Stimulated activated CD4-positive, alpha-beta T cell treated with anti-CD3 and anti-CD28 coated beads, Interleukin-4, amount 100 ng/mL, for 24 hours (primary cell): ENCODE data around the gene RPA3.

Experiments
- DNase-seq: peaks from one replicate; pipeline ENCODE4 v3.0.0-alpha.2; 2020

Gene RPA3

DNA sequence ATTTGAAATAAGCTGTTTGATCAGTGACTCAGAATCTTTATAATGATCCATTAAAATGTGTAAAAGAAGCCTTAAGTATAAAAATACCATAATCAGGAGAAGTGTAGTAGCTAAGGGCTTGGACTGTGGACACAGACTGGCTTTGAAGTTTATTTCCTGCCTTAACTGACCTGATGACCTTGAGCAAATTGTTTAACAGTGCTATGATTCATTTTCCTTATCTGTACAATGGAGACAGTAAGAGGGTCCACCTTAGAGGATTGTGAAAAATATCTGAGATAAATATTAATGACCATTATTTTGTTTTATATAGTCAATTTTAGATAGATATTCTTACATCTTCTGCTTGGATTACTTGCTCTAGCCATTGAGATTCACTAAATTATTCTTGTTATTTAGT, 13.3 kb upstream of the RPA3 start:
- no peak for DNase-seq

DNA sequence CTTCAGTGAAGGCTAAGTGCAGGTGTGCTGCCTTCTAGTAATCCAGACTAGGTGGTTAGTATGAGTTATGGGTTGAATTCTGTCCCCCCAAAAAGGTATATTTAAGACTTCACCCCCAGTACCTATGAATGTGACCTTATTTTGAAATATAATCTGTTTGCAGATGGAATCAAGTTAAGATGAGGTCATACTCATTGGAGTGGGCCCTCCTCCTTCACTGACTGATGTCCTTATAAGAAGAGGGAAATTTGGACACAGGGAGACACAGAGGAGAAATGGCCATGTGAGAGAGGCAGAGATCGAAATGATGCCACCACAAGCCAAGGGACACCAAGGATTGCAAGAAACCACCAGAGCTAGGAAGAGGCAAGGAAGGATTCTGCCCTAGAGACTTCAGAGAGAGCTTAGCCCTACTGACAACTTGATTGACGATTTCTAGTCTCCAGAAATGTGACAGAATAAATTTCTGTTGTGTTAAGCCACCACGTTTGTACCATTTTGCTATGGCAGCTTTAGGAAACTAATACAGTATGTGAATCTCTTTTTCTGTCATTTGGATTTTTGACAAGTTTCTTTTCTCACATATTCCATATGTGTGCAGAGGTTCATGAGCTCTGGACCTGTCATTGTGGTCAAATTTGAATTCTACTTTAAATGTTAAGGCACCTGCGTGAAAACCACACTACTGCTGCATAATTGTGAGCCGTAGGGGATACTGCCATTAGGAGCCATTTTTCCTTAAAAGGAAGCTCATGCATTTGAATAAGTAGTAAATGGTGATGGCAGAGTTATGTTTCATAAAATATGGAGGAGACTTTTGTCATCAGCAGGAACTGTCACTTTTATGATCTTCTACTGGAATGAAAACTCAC, 2.6 kb upstream of the RPA3 start:
- no peak for DNase-seq

DNA sequence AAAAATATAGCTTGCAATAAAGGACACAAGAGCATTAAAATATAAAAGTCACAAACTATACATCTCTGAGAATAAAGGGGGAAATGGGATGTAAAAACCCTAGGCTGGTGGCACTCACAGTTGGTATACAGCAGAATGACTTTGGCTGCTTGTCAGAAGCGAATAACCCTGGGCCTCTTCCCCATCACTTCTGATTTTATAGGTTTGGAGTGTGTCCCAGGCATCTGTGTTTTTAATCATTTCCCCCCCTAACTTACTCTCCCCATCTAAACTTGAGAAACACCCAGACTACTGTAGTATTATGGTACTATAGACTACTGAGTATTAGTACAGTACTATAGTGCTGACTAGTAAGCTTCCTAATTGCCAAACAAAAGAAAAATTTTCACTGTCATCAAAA, 1.8 kb upstream of the RPA3 start:
- no peak for DNase-seq

DNA sequence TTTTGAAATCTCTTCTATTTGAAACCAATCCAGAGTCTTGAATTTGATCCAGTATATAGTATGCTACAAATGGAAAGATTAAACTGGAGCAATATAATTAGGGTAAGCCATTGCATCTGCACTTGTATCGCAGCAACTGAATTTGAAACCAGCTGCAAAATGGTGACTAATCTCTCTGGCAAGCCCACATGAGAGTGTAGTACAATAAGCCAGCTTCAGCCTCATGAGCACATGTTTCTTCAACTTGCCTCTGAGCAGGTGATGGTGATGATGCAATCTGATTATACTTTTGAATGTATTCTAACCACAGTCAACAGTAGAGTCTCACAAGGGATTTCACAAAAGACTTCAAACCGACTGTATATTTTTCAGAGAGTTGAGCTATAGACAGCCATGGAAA, 829 bp upstream of the RPA3 start:
- peak; percentile 66 for DNase-seq

DNA sequence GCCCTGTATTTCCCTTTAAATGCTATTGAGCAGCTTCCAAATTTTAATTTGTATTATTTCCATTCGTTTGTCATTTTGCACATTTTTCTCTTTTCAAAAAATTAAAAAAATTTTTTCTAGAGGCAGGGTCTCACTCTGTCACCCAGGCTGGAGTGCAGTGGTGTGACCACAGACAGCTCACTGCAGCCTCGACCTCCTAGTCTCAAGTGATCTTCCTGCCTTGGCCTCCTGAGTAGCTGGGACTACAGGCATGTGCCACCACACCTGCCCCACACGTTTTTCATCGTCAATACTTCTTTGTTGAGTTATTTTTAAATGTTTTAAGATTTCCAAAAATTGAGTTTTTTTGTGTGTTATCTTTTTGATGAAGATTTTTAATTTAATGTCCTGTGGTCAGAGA, 4.7 kb downstream of the RPA3 start:
- no peak for DNase-seq

DNA sequence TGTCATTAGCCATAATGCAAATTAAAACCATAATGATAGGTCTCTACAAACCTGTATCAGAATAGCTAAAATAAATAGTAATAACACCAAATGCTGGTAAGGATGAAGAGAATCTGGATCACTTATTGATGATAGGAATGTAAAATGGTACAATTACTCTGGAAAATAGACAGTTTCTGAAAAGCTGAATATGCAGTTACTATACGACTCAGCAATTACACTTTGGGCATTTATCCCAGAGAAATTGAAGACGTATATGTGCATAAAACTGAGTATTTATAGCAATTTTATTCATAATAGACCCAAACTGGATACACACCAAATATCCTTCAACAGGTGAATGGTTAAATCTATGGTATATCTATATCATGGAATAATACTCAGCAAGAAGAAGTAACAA, 7.9 kb downstream of the RPA3 start:
- no peak for DNase-seq

DNA sequence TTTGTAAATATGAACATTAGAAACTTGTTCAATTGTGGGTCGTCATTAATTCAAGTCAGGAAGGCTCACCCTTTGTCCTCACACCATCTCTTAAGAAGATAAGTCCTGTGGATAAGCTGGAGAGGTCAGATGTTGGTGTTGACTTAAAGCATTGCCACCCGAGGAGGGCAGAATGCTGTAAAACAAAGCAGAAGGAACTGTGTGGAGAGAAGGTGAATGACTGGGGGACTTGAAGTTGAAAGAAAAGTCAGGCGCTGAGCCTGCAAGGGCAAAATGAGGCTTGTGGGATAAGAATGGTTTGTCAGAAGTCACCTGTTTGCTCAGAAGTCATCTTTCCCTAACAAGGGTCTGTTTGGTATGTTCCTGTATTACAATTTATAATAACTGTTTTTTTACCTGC, 9.1 kb downstream of the RPA3 start:
- DNase-seq = no peak

DNA sequence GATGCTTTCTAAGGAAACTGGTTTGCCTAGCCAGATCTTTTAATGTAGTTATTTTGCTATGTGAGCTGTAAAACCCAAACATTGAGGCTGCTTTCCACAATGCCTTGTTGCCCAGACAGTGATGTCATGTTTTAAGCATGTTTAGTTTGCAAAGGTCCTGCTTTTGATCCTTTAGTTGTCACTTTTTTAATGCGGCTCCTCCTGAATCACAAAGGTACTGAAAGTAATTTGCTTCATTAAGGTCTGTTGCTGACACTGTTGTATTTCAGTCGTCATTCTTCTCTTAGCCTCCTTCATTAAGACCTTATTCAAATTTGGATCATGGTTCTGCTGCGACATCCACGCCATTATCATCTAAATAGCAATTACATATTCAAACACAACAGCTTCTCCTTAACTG, 10.6 kb downstream of the RPA3 start:
- no peak for DNase-seq

DNA sequence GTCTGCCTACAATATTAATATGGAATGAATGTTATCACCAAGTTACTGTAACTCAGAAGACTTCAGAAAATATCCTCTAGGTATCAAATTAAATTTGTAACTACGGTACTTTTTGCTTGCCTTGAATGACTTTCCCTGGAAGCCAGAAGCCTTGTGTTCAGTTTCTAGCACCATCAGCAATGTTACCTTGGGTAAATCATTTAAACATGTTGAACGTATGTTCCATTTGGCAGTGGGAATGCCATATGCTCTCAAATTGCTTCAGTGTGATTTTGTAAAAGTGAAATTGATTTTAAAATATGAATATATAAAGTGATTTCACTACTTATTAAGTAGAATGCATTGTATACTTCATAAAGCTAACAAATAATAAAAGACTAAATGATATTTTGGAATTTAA, 11.2 kb downstream of the RPA3 start:
- DNase-seq = no peak

DNA sequence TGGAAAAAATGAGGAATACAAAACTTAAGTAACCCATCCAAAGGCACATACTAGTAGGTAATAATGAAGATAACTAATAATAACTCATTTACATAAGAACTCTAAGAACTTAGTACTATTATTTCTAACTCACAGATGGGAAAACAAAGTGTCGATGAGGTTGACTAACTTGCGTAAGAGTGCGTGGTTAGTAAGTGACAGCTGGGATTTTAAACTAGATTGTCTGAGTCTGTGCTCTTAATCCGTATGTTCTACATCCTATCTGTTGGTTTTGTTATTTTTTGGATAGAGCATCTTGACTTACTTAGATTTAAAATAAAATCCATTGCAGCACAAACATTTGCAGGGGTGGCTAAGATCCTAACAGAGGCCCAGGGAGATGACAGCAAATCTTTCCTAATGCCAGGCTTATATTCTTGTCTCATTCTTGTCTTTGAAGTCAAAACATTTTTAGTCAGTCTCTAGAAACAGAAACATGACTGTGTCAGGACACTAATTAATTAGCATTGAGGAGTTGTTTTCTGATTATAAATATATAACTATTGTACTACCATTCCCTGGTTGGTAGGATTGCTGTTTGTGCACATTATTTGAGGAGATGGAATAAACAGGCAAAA, 11.7 kb downstream of the RPA3 start:
- no peak for DNase-seq

DNA sequence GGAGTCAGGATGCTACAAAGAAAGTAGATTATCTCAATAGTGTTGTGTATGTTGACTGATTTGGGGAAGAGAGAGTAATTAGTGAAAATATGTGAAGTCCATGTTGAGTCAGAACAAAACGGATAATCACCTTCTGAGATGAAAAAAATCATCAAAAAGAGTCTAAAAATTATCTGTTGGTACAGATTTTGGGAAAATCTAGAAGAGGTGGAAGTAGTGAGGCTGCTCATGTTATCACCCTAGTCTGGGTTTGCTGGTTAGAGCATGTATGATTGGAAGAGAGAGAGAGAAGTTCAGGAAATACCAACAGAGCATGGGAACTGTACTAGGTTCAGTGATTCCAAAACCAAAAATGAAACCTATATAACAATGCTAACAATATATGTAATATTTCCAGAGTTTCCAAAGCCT, 12.3 kb downstream of the RPA3 start:
- no peak for DNase-seq

DNA sequence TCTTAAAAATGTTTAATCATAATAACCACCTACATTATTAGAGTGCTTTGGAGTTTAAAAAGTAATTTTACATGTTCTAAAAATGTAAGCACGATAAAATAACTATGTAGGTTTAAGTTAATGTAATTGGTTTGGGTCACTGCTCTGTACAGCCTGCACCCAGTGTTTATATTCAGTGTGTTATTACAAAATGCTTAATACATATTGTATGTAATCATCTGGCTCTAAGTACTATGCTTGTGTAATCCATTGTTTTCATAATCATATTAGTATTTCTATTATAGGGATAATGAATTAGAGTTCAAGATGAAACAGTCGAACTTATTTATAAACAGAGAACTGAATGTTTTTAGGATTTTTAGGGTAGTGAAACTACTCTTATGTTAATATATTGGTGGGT, 13.1 kb downstream of the RPA3 start:
- no peak for DNase-seq

DNA sequence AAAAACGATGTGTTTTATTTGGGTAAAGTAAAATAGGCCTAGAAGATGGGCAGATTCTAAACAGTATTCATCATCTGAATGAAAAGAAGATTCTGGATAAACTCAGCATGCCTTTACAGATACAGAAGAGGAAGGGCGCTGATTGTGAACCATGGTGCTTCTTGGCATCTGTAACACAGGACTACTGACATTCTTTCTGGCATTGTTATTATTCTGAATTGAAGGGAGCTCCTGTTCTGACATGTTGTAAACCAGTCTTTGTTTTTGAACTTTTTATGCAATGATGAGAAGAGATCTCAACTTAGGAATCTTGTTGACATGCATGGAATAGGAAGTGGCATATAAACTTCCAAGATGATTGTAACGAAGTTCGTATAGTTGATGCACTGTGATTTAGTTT, 13.5 kb downstream of the RPA3 start:
- no peak for DNase-seq

DNA sequence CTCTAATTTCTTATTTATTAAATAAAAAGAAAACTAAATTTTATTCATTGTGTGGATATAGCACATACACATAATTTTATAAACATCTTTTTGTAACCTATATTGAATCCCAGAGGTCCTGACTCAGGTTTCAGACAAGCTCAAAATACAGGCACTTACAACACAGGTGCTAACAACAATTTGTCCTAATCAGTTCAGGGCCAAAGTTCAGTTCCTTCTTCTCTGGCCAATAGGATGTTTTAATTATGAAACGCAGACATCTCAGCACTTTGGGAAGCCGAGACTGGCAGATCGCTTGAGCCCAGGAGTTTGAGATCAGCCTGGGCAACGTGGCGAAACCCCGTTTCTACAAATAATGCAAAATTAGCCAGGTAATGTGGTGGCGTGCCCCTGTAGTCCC, 15.0 kb downstream of the RPA3 start:
- no peak for DNase-seq

DNA sequence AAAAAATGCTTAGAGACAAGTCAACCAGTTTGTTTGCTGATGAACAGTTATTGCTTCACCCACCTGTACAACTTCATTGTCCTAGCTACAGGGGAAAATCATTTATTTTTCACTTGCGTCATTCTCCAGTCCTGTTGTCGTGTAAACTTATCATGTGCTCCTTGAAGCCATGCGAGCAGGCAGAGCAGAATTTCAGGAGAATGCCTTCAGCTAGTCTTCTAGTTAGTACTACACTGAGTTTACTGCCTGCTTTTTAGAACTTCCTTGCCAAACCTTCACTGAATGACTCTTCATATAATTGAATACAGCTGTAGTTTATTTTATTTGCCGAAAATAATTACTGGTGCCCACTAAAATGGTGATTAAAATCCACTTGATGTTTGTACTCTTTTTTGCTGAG, 15.6 kb downstream of the RPA3 start:
- no peak for DNase-seq

DNA sequence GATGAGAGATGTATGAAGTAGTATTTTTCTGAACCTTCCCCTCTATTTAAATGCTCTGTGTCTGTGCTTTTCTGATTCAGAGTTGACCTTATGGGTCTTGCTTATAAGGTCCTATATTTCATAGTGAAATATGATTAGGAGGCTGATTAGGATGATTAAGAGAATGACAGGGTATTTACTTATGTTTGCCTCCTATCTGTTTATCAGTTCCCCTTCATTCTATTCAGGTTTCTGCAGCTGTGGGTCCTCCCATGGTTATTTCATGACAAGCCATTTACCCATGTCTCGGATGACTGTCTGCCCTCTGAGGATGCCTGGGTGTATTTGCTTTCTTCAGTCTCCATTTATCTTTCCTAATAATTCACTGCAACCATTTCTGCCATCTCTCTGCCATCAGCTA, 16.9 kb downstream of the RPA3 start:
- DNase-seq = no peak

DNA sequence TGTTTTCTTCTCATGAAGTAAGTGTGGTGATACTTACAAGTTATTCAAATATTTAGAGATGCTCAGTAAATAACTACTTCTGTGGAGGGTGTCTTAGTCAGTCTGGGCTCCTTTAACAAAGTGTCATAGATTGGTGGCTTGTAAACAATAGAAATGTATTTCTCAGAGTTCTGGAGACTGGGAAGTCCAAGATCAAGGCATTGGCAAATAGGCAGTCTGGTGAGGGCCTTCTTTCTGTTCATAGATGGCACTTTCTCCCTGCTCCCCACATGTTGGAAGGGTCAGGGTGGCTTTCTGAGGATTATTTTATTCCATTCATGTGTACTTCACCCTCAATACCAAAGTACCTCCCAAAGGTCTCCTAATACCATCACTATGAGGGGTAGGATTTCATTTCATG, 18.4 kb downstream of the RPA3 start:
- DNase-seq = no peak

DNA sequence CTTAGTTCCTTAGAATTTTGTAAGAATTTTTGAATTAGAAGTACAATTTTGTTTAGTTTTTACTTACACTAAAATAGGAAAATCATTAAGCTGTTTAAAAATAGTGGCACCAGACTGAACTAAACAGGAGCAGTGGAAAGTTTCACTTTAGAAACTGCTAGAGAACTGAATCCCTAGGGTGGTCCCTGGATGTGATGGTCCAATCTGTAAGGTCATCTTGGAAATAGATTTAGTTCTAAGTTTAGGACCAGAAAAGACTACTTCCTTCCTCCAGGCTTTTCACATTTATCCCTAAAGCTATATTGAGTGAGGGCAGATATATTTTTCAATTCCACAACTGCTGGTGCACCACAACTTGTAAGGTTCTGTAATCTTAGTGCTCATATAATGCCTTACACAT, 19.0 kb downstream of the RPA3 start:
- DNase-seq = no peak

DNA sequence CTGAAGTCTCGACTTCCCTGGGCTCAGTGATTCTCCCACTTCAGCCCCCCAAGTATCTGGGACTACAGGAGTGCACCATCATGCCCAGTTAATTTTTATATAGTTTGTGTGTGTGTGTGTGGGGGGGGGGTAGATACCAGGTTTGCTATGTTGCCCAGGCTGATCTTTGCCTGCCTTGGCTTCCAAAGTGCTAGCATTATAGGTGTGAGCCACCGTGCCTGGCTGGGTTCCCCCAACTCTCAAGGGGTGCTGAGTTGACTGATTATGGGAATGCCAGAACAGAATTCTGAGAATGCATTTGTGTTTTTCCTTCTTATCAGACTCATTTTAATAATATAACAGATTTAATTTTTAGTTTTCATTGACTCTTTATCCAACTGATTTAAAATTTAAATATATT, 19.5 kb downstream of the RPA3 start:
- no peak for DNase-seq

DNA sequence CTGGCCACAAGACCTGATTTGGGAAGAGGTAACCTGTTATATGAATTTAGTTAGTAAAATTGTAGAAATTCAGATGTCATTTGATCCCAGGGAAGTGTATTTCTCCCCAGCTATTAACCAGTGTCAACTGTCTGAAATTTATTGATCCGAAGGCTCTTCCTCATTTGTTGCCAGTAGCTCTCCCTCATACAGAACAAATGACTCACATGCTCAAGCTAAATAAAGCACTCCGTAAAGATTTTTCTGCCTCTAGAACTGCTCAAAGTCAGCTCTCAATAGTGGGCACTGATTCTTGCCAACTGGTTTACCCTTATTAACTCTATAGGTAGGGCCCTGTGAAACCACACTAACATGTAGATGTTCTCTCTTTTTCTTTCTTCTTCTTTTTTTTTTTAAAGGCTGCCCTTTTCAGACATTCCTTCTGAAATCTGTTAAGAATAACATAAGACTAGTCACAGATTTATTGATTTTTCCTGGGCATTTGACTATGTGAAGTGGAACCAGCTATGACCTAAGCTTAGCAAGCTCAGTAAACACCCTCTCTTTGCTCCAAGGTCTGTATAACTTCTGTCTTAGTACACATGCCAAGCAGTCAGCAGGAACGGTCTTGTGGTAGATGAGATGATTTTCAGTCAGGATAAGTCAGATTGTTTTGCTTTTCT, 21.8 kb downstream of the RPA3 start:
- DNase-seq = no peak

DNA sequence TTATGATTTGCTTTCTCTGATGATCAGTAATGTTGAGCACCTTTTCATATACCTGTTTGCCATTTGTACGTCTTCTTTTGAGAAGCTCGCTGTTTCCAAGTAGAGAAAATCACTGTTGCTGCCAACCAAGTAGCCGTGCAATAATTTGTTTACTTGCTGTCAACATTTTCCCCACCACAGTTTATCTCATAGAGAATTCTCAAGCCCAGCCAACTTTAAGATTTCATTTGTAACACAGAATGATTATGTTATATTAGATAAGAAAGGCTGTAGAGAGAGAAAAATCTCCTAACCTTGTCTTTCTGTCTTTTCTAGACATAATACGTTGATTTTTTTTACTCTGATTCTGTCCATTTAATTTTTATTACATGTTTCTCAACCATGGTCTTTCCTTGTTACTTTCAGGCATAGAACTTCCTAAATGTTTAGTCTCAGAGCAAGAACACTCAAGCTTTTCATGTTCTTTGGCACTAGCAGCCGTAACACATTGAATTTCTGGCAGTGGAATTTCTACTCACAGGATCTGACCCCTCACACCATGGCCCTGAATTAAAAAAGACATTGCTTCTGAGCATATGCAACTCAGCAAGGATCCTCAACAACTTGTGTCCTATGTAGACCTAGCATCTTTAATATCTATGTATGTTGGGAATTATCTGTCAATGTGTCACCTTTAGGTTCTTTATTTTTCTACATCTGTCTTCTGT, 23.1 kb downstream of the RPA3 start:
- DNase-seq = no peak

DNA sequence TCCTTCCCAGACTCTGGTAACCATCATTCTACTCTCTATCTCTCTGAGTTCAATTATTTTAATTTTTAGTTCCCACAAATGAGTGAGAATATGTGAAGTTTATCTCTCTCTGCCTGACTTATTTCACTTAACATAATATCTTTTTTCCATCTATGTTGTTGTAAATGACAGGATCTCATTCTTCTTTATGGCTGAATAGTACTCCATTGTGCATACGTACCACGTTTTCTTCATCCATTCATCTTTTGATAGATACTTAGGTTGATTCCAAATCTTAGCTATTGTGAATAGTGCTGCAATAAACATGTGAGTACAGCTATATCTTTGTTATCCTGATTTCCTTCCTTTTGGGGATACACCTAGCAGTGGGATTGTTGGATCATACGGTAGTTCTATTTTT, 23.9 kb downstream of the RPA3 start:
- DNase-seq = no peak

DNA sequence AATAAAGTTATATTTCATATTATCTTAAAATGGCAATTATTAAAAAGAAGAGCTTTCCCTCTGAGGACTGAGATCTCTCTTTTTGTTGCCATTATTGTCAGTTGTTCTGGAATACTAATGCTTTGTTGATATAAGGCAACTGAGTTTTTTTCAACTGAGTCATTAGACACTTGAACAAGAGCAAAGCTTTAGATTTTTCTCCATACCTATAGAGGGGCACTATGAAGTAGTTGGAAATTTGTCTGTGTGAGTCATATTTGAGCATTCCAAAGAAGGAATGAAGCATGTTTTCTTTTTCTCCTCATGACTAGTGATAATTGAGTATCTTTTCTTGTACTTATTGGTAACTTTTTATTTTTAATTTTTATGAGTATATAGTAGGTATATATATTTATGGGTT, 24.5 kb downstream of the RPA3 start:
- no peak for DNase-seq

DNA sequence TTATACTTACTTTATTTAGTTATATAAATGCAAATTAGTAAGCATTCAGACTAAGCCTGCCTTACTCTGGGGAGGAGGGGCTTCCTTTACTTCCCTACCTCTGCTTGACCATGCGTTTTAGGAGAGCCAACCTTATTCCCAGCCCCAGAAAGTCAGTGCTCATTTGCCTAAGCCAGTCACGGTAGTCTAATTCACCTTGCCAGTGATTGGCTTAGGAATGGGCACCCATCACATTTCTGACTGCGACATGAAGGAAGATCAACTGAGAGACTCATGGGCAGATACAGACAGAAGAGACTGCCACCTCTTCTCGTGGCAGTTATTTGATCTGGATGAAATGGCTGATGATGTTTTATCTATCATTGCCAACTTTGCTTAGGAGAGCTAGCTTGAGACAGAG, 29.5 kb downstream of the RPA3 start:
- DNase-seq = no peak
